AG09319 (cell line): ENCODE results near the gene LAPTM4A.

Experiments
- DNase-seq: peaks from one replicate; pipeline ENCODE4 v3.0.0-alpha.2; 2010; ENCODE audit warnings: low read depth; ENCODE audit errors: extremely low read depth
- TF ChIP-seq, protein P1 (sequence below): IDR thresholded peaks from 2 replicates; pipeline ENCODE4 v1.5.1; 2011; ENCODE audit warnings: low read depth, mild to moderate bottlenecking, inconsistent platforms, low read length, moderate library complexity

The LAPTM4A gene

DNA sequence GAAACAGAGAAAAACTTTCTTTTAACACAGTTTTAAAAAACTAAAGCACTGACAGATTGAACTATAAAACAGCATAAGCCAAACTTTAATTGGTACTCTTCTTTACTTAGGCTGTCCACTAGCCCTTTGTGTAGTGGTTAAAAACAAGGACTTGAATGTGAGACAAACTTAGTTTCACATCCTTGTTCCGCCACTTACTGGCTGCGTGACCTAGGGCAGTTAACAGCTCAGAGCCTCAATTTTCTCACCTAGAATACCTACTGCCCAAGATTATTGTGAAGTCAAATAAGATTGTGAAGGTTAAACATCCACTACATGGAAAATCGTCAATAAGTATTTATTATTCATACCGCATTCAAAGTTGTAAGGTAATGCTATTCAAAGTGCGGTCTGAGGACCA, 63.5 kb downstream of the LAPTM4A start:
- TF ChIP-seq, protein P1, sequence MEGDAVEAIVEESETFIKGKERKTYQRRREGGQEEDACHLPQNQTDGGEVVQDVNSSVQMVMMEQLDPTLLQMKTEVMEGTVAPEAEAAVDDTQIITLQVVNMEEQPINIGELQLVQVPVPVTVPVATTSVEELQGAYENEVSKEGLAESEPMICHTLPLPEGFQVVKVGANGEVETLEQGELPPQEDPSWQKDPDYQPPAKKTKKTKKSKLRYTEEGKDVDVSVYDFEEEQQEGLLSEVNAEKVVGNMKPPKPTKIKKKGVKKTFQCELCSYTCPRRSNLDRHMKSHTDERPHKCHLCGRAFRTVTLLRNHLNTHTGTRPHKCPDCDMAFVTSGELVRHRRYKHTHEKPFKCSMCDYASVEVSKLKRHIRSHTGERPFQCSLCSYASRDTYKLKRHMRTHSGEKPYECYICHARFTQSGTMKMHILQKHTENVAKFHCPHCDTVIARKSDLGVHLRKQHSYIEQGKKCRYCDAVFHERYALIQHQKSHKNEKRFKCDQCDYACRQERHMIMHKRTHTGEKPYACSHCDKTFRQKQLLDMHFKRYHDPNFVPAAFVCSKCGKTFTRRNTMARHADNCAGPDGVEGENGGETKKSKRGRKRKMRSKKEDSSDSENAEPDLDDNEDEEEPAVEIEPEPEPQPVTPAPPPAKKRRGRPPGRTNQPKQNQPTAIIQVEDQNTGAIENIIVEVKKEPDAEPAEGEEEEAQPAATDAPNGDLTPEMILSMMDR: no peak
- DNase-seq: no peak
